NCI-H187 treated with DMSO at 0.1 percent for 48 hours (cell line): ENCODE measurements around the gene KCNJ18.
"Not testable (repeated sequence)": the region's sequence is repeated elsewhere in the genome, so short reads cannot be mapped to it uniquely, and the experiment has no call there.

Experiments used
- DNase-seq: peaks from one replicate; lab custom pipeline; 2025; lab: John Stamatoyannopoulos, UW

Gene KCNJ18

DNA sequence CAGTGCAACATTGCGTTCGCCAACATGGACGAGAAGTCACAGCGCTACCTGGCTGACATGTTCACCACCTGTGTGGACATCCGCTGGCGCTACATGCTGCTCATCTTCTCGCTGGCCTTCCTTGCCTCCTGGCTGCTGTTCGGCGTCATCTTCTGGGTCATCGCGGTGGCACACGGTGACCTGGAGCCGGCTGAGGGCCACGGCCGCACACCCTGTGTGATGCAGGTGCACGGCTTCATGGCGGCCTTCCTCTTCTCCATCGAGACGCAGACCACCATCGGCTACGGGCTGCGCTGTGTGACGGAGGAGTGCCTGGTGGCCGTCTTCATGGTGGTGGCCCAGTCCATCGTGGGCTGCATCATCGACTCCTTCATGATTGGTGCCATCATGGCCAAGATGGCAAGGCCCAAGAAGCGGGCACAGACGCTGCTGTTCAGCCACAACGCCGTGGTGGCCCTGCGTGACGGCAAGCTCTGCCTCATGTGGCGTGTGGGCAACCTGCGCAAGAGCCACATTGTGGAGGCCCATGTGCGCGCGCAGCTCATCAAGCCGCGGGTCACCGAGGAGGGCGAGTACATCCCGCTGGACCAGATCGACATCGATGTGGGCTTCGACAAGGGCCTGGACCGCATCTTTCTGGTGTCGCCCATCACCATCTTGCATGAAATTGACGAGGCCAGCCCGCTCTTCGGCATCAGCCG lies 10.8 kb downstream of the KCNJ18 start:
- DNase-seq: not testable (repeated sequence)

GRCh38 chr17:21703891-21704872 lies 11.9 kb downstream of the KCNJ18 start:
- not testable (repeated sequence) for DNase-seq

GRCh38 chr17:21705021-21705601 lies 12.8 kb downstream of the KCNJ18 start:
- no peak for DNase-seq

- not testable (repeated sequence) for DNase-seq
Measured at GRCh38 chr17:21705746-21706145, 13.4 kb downstream of the KCNJ18 start.

DNA sequence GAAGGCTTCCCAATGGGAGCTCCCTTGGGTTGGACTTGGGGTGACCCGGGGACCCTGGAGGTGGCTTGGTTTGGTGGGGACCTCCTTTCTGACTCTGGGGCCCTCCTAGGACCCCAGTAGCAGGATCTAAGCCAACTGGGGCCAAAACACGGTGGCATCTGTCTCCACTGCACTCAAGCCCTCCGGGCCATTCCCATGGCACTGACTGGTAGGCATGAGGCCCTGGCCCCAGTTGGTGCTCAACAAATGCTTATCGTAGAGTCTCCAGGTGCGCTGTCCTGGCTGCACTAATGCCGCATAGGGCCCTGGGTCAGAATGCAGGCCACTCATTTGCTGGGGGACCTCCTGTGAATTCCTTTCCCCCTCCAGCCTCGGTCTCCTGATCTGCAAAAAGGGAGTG lies 14.2 kb downstream of the KCNJ18 start:
- not testable (repeated sequence) for DNase-seq

DNA sequence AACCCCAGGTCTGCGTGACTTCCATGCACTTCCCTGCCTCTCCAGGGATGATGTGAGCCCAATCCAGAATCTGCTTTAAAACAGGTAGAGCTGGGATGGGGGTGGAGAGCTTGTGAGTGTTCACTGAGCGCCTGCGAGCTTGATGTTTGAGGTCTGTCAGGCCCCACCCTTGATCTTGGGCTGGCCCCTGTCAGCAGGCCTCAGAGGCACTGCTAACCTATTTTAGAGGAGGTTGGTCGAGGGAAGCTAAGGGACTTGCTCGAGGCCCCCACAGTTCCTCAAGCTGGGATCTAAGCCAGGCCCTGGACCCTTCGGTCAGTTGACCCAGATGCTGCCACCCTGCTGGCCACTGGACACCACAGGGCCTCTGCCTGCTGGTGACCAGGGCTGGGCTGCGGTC lies 14.8 kb downstream of the KCNJ18 start:
- not testable (repeated sequence) for DNase-seq

- DNase-seq: not testable (repeated sequence)
Measured at GRCh38 chr17:21707711-21708611, 15.6 kb downstream of the KCNJ18 start.

GRCh38 chr17:21708612-21709535 lies 16.6 kb downstream of the KCNJ18 start:
- not testable (repeated sequence) for DNase-seq

- DNase-seq: not testable (repeated sequence)
Measured at GRCh38 chr17:21709994-21710393, 17.7 kb downstream of the KCNJ18 start.

DNA sequence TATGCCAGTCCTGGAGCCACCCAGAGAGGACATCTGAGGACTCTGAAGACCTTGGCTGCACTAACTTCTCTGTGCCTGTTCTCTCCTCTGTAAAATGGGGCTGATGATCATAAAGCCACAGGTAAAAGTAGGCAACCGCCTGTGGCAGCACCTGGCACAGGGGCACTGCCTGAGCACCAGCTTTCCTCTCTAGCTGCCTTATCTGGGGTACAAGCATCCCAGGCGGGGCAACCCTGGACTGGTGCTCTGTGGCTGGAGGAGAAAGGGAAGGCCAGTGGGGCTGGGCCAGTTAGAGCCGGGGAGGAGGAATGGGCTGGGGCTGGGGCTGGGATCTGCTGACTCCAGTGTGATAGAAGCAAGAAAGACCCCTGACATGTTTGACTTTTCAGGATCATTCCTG lies 18.2 kb downstream of the KCNJ18 start:
- not testable (repeated sequence) for DNase-seq

DNA sequence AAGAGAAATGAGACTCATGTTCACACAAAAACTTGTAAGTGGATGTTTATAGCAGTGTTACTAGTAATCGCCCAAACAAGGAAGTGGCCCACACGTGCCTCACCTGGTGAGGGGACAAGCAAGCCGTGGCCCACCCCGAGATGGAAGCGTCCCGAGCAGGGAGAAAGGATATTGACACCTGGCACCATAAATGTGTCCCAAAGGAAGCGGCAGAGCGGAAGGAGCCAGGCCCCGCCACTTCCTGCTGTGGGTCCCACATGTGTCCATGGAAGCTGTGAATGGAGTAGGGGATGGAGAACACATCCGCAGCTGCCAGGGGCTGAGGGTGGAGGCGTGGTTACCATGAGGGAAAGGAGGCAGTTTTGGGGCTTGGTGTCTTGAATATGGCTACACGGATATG lies 18.9 kb downstream of the KCNJ18 start:
- DNase-seq: no peak

DNA sequence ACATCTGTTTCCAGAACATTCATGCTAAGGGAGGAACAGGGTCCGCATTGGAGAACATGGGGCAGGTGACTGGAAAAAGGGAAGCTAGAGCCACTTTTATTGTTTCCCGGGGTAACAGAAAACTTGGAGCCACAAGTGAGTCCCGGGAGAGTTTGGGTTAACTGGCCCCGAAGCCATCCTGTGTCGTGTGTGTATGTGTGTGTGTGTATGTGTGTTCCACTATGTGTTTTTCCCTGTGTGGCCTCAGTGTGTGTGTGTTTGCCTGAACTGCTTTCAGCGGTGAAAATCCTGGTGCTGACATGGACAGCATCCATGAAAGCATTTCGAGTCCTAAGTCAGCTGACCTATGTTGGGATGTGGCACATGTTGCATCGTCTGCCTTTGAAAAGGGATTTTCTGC lies 20.7 kb downstream of the KCNJ18 start:
- DNase-seq: not testable (repeated sequence)

GRCh38 chr17:21713631-21714030 lies 21.3 kb downstream of the KCNJ18 start:
- not testable (repeated sequence) for DNase-seq

DNA sequence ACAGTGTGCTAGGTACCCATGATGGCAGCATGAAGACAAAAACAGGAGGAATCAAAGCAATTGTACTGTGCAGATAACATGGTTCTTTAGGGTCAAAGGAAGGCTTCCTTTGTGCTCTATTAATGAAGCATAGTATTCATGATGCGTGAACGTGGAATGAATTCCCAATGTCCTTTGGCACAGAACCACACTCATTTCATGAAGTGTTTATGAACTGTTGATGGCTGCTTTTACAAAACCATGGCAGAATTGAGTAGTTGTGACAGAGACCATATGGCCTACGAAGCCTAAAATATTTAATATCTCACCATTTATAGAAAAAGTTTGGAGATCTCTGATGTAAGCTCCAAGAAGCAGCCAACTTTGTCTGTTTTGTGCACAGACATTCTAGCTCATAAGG lies 22.4 kb downstream of the KCNJ18 start:
- not testable (repeated sequence) for DNase-seq

- not testable (repeated sequence) for DNase-seq
Measured at GRCh38 chr17:21715877-21716276, 23.6 kb downstream of the KCNJ18 start.

- not testable (repeated sequence) for DNase-seq
Measured at GRCh38 chr17:21718971-21719370, 26.6 kb downstream of the KCNJ18 start.

DNA sequence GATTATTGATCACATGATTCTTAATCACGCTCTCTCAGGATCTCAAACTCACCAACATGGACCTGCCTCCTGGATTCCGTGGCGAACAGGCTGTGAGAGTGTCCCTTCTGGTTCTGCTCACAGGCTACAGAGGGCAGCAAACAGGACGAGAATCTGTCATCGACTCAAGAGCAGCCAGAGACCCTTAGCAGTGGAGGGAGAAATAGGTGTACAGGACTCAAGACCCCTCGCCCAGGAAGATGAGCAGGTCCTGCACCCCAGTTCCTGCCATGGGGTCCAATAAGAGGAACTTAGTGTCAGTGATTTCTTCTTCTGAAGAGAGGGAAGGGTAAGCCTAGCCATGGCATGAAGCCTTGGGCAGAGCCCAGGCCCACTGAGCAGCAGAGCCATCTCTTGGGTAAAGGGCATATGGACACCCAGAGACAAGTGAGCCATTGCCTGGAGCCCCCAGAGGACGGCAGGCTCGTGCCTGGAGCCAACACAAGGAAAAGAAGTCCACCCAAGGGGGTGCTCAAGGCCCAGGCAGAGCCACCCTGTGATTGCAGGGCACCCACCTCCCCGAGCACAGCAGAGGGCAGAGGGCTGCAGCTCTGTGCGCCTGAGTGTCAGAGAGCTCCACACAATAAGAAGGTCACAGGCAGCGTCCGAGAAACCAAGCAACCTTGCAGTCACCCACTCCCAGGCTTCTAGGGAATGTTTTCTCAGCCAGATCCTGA lies 27.3 kb downstream of the KCNJ18 start:
- DNase-seq: not testable (repeated sequence)

GRCh38 chr17:21720566-21720965 lies 28.2 kb downstream of the KCNJ18 start:
- DNase-seq: not testable (repeated sequence)

DNA sequence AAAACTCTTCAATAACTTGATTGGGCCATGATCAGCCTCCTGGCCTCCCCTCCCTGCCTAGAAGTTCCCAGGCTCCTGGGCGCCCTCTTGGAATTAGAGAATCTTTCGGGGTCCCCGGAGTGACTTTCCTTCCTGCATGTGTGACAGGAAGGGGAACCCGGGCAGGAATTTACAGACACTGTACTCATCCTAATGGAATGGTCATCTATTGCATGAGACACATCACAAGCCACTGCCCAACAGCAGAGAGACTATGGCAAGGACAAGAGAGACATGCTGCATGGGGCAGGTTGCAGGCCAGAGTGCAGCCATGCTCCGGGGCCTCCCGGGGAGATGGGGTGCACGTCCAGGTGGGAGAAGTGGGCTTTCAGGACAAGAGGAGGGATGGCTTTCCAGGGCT lies 29.9 kb downstream of the KCNJ18 start:
- not testable (repeated sequence) for DNase-seq
